GM12865 (cell line): ENCODE data around the gene SSU72.
"Not testable (repeated sequence)": the region's sequence is repeated elsewhere in the genome, so short reads cannot be mapped to it uniquely, and the experiment has no call there.

Experiments used
- DNase-seq: peaks from one replicate; pipeline ENCODE4 v3.0.0; 2010; ENCODE audit warnings: low read depth
- H3K4me3 ChIP-seq: 2 replicates; pipeline ENCODE4 v1.5.1; 2011; ENCODE audit warnings: mild to moderate bottlenecking, low read depth, low read length, control low read depth
- TF ChIP-seq, protein P1 (sequence below): IDR thresholded peaks from 2 replicates; pipeline ENCODE4 v1.5.1; 2011; ENCODE audit warnings: low read length, control low read depth, low read depth, inconsistent platforms; ENCODE audit not compliant: insufficient read depth; ENCODE audit errors: missing control alignments

Gene SSU72

DNA sequence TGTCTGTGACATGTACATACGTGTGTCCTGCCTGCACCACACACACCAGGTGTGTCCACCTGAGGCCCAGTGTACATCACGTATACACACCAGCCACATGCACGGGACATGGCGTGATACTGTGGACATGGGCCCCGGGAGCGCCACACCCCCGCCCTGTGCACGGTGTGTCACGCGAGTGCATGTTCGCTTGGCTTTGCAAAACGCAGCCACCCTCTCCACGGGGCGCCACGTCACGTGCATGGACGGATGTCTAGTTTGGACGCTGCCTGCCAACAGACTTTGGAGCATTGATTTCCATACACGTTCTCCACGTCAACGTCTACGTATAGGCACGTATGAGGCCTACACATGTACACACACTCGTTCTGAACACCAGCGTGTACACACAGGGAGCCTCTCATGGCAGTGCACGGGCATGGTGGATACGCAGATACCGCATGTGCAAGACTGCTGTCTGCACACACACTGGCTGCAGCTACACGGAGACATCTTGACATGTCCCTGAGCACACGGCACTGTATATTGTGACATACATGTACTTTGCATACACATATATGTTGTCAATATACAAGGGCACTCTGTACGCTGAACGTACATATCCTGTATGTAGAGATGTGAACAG, 36.9 kb downstream of the SSU72 start:
- no peak for DNase-seq
- H3K4me3 ChIP-seq, result no peak overlapping the region
- TF ChIP-seq, protein P1, sequence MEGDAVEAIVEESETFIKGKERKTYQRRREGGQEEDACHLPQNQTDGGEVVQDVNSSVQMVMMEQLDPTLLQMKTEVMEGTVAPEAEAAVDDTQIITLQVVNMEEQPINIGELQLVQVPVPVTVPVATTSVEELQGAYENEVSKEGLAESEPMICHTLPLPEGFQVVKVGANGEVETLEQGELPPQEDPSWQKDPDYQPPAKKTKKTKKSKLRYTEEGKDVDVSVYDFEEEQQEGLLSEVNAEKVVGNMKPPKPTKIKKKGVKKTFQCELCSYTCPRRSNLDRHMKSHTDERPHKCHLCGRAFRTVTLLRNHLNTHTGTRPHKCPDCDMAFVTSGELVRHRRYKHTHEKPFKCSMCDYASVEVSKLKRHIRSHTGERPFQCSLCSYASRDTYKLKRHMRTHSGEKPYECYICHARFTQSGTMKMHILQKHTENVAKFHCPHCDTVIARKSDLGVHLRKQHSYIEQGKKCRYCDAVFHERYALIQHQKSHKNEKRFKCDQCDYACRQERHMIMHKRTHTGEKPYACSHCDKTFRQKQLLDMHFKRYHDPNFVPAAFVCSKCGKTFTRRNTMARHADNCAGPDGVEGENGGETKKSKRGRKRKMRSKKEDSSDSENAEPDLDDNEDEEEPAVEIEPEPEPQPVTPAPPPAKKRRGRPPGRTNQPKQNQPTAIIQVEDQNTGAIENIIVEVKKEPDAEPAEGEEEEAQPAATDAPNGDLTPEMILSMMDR, result no peak

DNA sequence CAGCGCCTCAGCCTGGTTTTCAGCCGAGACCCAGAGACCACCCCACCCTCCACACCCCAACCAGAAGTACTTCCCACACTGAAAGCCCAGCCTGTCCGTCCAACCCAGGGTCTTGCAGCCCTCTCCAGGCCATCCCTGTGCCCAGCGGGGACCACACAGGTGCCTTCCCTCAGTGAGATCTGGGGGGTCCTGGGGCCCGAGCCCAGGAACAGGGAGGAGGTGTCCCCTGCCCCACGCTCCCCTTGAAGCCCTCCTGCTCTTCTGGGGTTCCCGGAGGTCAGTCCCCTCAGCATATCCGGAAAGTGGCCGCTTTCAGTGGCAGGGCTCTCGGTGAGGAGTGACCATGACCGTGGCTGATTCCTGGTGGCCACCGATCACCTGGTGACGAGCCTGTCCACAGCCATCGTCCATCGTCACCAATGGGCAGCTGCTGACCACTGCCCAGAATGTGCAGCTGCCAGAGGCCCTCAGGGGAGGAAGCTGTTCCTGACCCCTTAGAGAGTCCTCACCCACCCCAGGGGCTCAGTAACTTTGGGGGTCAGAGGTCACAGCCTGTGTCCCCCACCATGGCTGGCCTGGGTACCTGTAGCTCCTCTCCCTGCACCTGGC, 37.6 kb downstream of the SSU72 start:
- no peak overlapping the region for H3K4me3 ChIP-seq
- no peak for DNase-seq
- TF ChIP-seq, protein P1, result no peak

DNA sequence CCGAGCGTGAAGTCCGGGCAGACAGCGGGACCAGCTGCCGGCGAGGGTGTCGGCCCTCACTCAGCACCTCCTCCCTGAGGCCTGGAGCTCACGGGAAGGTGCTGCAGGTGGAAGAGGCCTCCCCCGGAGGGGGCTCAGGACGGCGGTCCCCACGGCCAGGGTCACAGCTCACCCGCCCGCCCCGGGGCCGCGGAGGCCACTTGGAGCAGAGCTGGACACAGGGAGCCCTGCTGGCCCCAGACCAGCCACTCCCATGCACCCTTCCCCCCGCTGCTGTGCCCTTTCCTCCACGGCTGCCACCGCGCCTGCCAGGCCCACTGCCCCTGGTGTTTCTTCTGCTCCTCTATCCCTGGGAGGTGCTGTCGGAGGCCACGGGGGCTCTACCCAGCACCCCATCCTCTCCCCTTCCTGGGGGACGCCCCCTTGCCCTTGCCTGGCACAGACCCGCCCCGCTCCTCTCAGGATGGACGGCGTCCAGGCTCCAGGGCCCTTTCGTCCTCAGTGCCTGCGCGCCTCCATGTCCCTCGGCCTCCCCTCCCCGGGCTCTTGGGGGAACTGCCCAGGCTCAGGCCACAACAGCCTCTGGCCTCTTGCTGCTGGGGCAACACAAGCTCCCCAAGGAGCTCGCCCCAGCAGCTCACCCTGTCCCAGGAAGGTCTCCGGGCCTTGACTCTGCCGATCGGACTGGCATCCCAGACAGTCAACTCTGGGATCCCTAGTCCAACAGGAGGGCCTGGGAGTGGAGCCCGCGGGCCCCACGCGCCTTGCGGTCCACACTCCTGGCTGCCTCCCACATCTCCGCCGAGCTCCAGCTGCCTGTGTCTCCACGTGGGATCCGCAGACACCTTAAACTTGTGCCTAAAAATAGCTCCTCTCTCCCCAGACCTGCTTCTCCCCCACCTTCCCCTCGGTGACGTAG, 38.4 kb downstream of the SSU72 start:
- no peak overlapping the region for H3K4me3 ChIP-seq
- DNase-seq, result no peak
- TF ChIP-seq, protein P1, result no peak

DNA sequence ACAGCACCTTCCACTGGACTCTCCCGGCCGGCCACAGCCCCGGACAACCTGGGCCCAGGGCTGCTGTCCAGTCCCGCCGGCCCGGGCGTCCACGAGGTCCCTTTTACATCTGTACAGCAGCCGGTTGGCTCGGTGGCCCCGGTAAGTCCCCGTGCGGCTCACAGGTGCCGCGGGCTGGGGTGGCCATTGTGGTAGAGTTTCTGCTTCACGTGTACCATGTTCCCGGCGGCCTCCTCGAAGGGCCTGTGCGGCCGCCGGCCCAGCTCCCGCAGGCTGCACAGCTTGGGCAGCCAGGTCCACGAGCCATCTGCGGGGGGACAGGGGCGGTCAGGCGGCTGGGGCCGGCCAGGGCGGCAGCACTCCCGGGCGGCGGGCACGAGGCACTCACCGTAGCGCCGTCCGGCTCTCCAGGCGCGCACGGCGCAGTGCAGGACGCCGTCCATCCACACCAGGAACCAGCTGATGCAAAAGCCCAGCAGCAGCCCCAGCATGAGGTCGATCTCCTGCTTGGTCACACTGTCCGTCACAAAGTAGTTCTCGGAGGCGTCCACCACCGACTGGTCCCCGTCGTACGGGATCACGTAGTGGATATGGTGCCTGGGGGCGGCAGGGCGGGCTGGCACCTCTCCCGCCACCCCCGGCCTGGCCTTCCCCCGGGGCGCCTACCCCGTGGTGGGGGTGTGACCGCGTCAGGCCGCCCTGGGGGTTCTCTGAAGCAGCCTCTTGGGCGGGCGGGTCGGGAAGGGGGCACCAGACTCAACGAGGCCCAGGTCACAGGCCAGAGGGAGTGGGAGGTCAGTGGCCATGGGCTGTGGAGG, 39.3 kb downstream of the SSU72 start:
- no peak for DNase-seq
- no peak overlapping the region for H3K4me3 ChIP-seq
- TF ChIP-seq, protein P1, result no peak

DNA sequence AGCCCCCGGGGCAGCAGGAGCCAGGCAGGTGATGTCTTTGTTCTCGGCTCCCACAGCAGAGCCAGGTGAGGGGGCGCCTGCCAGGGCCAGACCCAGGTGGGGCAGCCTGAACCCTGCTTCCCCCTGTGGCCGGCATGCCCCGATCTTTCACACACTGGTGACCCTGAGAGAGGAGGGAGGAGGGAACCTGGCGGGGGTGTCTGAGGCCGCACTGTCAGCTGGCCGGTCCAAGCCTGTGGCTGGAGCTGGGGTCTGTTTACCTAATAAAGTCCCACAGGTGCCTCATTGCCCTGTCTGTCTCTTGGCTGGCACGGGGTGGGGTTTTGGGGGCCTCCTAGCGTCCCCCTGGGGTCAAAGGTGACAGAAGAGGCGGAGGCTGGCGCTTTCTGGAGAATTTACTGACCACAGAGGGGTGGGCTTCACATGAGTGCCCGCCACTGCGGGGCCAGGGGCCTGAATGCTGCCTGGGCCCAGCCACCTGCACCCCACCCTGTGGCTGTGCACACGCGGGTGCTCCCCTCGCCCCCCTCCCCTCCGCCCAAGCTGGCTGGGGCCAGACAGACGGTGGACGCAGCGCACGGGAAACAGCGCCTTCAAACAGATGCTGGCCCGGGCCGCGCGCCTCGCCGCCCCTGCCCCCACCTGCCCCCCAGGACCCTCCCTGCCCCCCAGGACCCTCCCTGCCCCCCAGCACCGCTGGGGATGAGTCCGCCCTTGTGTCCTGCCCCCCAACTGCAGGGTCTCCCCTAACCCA, 40.1 kb downstream of the SSU72 start:
- H3K4me3 ChIP-seq, result no peak overlapping the region
- TF ChIP-seq, protein P1, result no peak
- no peak for DNase-seq

DNA sequence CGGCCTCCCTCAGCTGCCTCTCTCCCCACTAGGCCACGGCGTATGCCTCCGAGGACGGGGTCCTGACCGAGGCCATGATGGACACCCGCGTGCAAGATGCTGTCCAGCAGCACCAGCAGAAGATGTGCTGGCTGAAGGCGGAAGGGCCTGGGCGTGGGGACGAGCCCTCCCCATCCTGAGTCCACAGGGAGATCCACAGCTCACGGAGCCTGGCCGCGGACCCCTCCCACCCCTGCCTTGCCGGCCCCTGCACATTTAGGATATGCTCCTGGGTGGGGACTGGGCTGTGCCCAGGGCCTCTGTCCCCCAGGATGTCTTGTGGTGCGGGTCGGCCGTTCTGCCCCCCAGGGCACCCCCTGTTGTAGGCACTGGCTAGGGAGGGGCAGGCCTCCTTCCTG, 40.8 kb downstream of the SSU72 start:
- not testable (repeated sequence) for DNase-seq, H3K4me3 ChIP-seq

DNA sequence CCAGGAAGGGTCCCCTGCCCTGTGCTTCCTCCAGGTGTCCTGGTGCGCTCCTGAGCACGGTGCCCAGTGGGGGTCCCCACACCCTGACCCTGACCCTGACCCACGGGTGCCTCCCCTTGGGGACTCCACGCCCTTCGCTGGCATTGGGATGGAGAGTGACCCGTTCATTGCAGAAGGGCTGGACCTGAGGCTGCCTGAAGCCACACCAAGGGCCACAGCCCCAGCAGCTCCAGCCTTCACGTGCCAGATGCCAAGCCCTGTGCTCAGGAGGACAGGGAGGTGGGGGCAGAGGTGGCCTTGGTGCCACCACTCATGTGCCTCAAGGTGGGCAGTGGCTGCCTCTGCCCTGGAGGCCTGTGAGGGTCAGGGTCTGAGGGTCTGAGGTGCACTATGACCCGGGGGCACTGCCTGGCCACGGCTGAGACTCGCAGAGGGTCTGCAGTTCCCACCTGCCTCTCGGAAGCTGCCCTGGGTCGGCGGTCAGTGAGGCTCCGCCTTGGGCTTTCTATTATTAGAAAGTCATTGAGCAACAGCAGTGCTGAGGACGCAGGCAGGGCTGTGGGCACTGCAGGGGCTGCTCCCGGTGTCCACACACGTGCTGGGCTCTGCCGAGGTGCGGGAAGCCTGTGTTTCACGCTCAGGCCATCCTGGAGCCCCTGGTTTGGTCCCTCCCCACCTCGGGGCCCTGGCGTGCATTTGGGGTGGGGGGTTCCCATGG, 41.3 kb downstream of the SSU72 start:
- not testable (repeated sequence) for H3K4me3 ChIP-seq, DNase-seq
